Right lobe of liver (tissue), 4 donors: ENCODE results near the gene NIPAL3.

Experiments
- CTCF ChIP-seq, 4 donors: fragments of 200-600 bp in 3 of 4; fragments of 450-650 bp in 1 of 4; IDR thresholded peaks; one replicate each; pipeline versions ENCODE4 v1.5.1 to v1.8.0; 2016 to 2022; ENCODE audit warnings: antibody characterized with exemption in 4 of 4, mild to moderate bottlenecking in 2 of 4
- POLR2A ChIP-seq: fragments of 450-650 bp; IDR thresholded peaks from one replicate; pipeline ENCODE4 v1.6.1; 2017; ENCODE audit warnings: antibody characterized with exemption, mild to moderate bottlenecking
- donor health status: DM: no; HTN: no; CAD: no.
- donor health status: DM: no; HTN: no; CAD: no.
- donor health status: DM: no; HTN: yes; CAD: no.

- TF ChIP-seq CTCF (IDR thresholded peaks at IDR 0.05) (no peak), POLR2A (no peak)
Measured at GRCh38 chr1:24476571-24476970, 61.0 kb downstream of the NIPAL3 start.
